ENCODE measurements around the gene SFSWAP. TPM values are rescaled to one million over a fixed set of nuclear protein-coding genes. Genes with fewer than 3 reads are reported as not detected.

Gene SFSWAP
- total RNA-seq, 1 experiment from 2014 or later = 68.8 TPM

DNA sequence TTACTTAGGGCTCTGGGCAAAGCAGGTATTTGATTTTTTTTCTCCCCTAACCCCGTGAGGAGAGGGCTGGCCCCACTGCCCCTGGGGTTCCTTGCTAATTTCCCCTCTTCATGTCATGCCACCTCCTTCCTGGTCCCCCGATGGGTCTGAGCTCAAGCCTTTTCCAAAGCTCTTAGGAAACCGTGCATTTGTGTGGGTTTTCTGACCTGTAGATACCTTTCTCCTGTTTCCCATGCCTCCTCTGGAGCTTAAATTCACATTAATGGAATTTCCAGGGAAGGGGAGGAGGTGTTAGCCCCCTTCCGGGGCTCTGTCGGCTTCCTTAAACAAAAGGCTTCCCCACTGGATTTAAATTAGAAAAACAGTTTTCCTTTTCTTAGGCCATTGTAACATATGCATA is 12.6 kb downstream of the SFSWAP start:
- TF ChIP-seq, protein P1, sequence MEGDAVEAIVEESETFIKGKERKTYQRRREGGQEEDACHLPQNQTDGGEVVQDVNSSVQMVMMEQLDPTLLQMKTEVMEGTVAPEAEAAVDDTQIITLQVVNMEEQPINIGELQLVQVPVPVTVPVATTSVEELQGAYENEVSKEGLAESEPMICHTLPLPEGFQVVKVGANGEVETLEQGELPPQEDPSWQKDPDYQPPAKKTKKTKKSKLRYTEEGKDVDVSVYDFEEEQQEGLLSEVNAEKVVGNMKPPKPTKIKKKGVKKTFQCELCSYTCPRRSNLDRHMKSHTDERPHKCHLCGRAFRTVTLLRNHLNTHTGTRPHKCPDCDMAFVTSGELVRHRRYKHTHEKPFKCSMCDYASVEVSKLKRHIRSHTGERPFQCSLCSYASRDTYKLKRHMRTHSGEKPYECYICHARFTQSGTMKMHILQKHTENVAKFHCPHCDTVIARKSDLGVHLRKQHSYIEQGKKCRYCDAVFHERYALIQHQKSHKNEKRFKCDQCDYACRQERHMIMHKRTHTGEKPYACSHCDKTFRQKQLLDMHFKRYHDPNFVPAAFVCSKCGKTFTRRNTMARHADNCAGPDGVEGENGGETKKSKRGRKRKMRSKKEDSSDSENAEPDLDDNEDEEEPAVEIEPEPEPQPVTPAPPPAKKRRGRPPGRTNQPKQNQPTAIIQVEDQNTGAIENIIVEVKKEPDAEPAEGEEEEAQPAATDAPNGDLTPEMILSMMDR (IDR thresholded peaks at IDR 0.05; ENCODE audit: unreplicated experiment) = no peak
- intact Hi-C loops (cut with micrococcal nuclease) = no loop called here
- Mint-ChIP-seq H3K27ac (ENCODE audit: low read depth, unreplicated experiment) (peak overlapping the region; percentile 36), H3K9me3 (ENCODE audit: unreplicated experiment) (peaks cover 7% of the 10 kb centered on the region), H3K4me1 (ENCODE audit: insufficient read depth, unreplicated experiment) (peaks cover 14% of the 10 kb centered on the region), H3K27me3 (ENCODE audit: insufficient read depth, unreplicated experiment) (no peaks in the 10 kb centered on the region), H3K36me3 (ENCODE audit: insufficient read depth, unreplicated experiment) (peaks cover 96% of the 10 kb centered on the region), H3K4me3 (ENCODE audit: unreplicated experiment) (no peak overlapping the region)
- BruUV-seq (replicated peaks) = no TSS peak
- POLR2A ChIA-PET = interaction anchor here (0.6 to 1.7 kb wide), 2 partner anchors 12 to 20 kb away, joined by 3 to 6 read pairs; partner anchors contain the start of gene SFSWAP
- CTCF ChIA-PET = interaction anchor here (0.7 kb wide), 1 partner anchor 207 kb away, joined by 3 read pairs; no protein-coding TSS in a partner anchor
- no peak for DNase-seq (ENCODE audit: unreplicated experiment)

DNA sequence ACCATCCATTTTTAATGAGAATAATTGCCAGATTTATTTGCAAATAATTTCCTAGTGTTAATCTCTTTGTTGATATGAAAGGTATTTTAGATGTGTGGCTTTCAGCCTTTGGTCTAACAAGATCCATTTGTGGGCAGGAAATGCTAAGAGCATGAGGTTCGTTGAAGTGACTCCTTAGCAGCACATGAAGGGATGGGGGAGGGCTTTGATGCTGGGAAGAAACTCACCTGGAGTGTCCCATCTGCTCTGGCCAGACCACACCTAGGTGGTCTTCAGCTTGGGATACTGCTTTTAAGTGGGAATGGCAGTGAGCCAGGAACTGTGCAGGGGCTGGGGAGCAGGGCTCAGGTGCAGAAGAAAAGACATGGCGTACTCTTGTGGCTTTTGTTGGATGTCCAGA is 13.6 kb downstream of the SFSWAP start:
- peaks cover 14% of the 10 kb centered on the region for H3K4me1 Mint-ChIP-seq (ENCODE audit: insufficient read depth, unreplicated experiment)

DNA sequence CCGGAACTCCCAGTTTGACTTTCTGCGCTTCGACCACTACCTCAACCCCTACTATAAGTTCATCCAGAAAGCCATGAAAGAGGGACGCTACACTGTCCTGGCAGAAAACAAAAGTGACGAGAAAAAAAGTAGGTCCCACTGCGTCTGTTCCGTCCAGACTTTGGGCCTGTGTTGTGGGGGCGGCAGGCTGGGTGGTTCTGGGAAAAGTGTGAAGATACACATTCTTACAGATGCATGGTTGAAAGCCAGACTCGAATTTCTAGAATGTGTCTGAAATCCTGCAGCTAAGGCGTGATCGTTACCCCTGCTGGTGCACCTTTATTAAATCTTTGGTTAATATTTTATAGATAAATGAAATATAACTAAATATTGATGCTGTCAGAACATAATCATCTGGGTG is 14.6 kb downstream of the SFSWAP start:
- peaks cover 96% of the 10 kb centered on the region for H3K36me3 Mint-ChIP-seq (ENCODE audit: insufficient read depth, unreplicated experiment)
- no peak overlapping the region for H3K27ac Mint-ChIP-seq (ENCODE audit: low read depth, unreplicated experiment)
- DNase-seq (ENCODE audit: unreplicated experiment) = no peak
- H3K4me1 Mint-ChIP-seq (ENCODE audit: insufficient read depth, unreplicated experiment) = peaks cover 14% of the 10 kb centered on the region
- no peaks in the 10 kb centered on the region for H3K27me3 Mint-ChIP-seq (ENCODE audit: insufficient read depth, unreplicated experiment)
- peaks cover 5% of the 10 kb centered on the region for H3K9me3 Mint-ChIP-seq (ENCODE audit: unreplicated experiment)
- CTCF ChIA-PET = interaction anchor here (0.6 to 1.6 kb wide), 5 partner anchors 9 to 621 kb away, joined by 3 to 5 read pairs (median 3); no protein-coding TSS in a partner anchor
- POLR2A ChIA-PET = interaction anchor here (1.9 kb wide), 1 partner anchor 11 kb away, joined by 6 read pairs; no protein-coding TSS in a partner anchor
- H3K4me3 Mint-ChIP-seq (ENCODE audit: unreplicated experiment) = no peak overlapping the region
- no TSS peak for BruUV-seq (replicated peaks)
- TF ChIP-seq, protein P1 (IDR thresholded peaks at IDR 0.05; ENCODE audit: unreplicated experiment) = no peak
- intact Hi-C loops (cut with micrococcal nuclease) = no loop called here

More for the DNA sequence above, 13.6 kb downstream of the SFSWAP start:
- Mint-ChIP-seq H3K27me3 (ENCODE audit: insufficient read depth, unreplicated experiment) (no peaks in the 10 kb centered on the region), H3K36me3 (ENCODE audit: insufficient read depth, unreplicated experiment) (peaks cover 96% of the 10 kb centered on the region), H3K27ac (ENCODE audit: low read depth, unreplicated experiment) (no peak overlapping the region), H3K9me3 (ENCODE audit: unreplicated experiment) (peaks cover 7% of the 10 kb centered on the region), H3K4me3 (ENCODE audit: unreplicated experiment) (no peak overlapping the region)
- no TSS peak for BruUV-seq (replicated peaks)
- DNase-seq (ENCODE audit: unreplicated experiment) = no peak
- POLR2A ChIA-PET = no interaction called here
- CTCF ChIA-PET = interaction anchor here (1.0 to 1.5 kb wide), 2 partner anchors 8 to 619 kb away, joined by 3 to 5 read pairs; no protein-coding TSS in a partner anchor
- intact Hi-C loops (cut with micrococcal nuclease) = no loop called here
- TF ChIP-seq, protein P1 (IDR thresholded peaks at IDR 0.05; ENCODE audit: unreplicated experiment) = no peak

DNA sequence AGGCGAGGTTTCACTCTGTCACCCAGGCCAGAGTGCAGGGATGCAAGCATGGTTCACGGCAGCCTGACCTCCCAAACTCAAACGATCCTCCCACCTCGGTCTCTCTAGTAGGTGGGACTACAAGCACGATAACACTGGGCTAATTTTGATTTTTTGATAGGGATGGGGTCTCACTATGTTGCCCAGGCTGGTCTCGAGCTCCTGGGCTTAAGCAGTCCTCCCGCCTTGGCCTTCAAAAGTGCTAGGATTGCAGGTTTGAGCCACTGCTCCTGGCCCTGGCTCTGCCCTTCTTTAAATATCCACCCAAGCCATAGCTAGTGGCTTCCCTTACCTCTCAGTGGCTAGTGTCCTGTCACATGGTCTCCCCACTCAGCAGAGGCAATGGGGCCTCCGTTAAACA is 17.8 kb downstream of the SFSWAP start:
- H3K4me3 Mint-ChIP-seq (ENCODE audit: unreplicated experiment) = no peak overlapping the region
- intact Hi-C loops (cut with micrococcal nuclease) = no loop called here
- ChIA-PET POLR2A (no interaction called here), CTCF (interaction anchor here (0.6 kb wide), 1 partner anchor 1452 kb away, joined by 3 read pairs; no protein-coding TSS in a partner anchor)
- no peaks in the 10 kb centered on the region for H3K4me1 Mint-ChIP-seq (ENCODE audit: insufficient read depth, unreplicated experiment)
- peaks cover 99% of the 10 kb centered on the region for H3K36me3 Mint-ChIP-seq (ENCODE audit: insufficient read depth, unreplicated experiment)
- no peaks in the 10 kb centered on the region for H3K9me3 Mint-ChIP-seq (ENCODE audit: unreplicated experiment)
- no TSS peak for BruUV-seq (replicated peaks)
- H3K27me3 Mint-ChIP-seq (ENCODE audit: insufficient read depth, unreplicated experiment) = no peaks in the 10 kb centered on the region
- no peak overlapping the region for H3K27ac Mint-ChIP-seq (ENCODE audit: low read depth, unreplicated experiment)
- TF ChIP-seq, protein P1 (IDR thresholded peaks at IDR 0.05; ENCODE audit: unreplicated experiment) = no peak
- DNase-seq (ENCODE audit: unreplicated experiment) = no peak

Data from MCF 10A (cell line).